GM12872 (cell line): ENCODE measurements around the gene GNA14.

Source experiments
- CTCF ChIP-seq: IDR thresholded peaks from 3 replicates; pipeline ENCODE4 v1.5.1; 2011; ENCODE audit warnings: low read depth, mild to moderate bottlenecking, low read length, moderate library complexity; ENCODE audit not compliant: insufficient read depth

The GNA14 gene

GRCh38 chr9:77673941-77674791 is 26.0 kb upstream of the GNA14 start:
- no peak for TF ChIP-seq CTCF

- no peak for TF ChIP-seq CTCF
These were observed 24.1 kb upstream of the GNA14 start for GRCh38 chr9:77672183-77672582.

- no peak for TF ChIP-seq CTCF
These were observed 19.0 kb upstream of the GNA14 start for GRCh38 chr9:77667151-77667550.

DNA sequence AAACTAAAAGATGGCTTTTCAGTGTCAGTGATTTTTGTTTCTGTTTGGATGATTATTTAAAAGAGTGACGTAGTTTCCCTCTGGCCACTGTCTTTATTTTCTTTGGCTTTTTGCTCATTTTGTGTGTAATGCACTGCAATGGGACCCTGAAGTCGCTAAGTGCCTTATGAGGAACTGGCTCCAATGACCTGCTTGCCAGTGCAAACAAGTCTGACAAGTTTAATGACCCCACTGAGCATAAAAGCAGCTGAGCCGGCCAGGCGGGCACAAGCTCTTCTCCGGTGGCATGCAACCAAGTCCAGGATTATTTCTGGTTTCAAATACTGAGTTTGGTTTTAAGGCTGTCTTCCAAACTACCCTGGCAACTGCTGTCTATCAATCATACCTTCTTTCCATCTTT is 15.6 kb upstream of the GNA14 start:
- no peak for TF ChIP-seq CTCF

DNA sequence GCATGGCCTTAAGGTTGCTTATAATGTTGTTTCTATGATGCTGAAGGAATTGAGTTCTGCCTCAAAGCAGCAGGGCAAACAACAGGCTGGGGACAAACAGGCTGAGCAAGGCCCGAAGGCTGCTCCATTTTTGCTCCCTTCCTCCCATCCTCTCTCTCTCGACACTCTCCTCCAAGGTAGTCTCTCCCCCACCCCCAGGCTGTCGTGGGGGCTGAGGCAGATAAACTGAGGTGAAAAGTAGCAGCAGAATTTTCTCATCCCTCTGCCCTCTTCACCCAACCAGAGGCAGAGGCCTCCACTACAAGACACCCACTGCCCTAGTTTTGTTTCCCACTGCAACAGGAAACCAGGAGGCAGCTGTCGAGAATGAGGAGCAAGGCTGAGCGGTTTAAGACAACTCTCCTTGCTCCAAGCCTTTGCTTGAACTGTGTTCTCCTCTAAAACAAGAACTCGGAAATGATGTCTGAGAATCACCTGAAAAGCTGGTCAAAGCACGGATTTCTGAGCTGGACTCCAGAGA is 13.5 kb upstream of the GNA14 start:
- TF ChIP-seq CTCF = no peak

DNA sequence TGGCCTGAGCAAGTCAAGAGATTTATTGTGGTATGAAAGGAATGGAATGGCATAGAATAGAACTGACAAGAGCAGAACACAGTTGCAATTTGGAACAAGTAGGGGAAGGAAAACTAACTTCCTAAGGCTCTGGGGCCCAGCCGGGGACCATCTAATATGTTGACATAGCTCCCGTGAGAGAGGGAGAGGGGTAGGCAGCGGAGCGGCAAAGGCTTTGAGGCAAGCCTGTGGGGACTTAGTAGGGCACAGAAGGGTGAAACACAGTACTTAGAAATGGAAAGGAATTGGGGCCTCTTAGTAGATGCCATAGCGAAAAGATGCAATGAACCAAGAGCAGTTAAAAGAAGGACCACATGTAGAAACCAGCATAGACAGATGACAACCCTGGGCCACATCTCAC is 11.8 kb upstream of the GNA14 start:
- no peak for TF ChIP-seq CTCF

DNA sequence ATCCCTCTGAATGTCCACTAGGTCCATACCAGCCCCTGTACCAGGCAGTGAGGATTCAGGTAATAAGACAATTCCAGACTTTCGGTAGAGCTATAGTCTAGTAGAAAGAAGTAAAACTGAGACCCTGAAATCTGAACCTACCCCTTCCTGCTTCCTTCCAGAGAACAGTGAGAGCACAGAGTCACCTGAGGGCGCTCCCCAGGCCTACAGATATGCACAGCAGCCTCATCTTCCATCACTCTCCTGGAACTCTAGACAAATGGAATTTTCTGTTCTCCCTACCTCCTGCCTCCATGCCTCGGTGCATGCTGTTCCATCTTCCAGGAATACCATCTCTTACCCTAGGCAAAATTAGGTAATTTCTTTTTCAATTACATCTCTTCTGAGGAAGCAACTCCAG is 3.1 kb upstream of the GNA14 start:
- TF ChIP-seq CTCF = no peak
